GM19035 (cell line): ENCODE results near the gene GP1BB.

ENCODE experiments used
- ATAC-seq: cut with Tn5 transposase; IDR thresholded peaks from one replicate; pipeline ENCODE4 v1.9.1; 2021; ENCODE audit not compliant: unreplicated experiment

Gene GP1BB

DNA sequence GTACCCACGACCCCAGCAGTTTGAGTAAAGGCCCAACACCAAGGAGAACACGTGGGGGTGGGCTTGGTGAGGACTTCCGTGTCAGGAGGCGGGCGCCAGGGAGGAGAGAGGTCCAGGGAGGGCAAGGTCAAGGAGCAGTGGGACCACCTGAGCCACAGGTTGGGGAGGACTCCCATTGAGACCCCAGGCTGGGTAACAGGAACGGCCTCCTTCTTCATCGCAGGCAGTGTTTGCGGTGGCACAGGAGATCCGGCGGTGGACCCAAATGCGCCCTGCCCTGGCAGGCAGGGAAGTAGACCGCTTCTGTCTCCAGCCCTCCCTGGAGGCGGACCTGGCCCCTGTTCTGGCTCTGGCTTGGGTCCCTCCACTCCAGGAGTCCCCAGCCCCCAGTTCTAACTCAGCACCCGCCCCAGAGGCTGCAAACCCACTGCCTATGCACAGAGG is 31.4 kb downstream of the GP1BB start:
- ATAC-seq: no peak

DNA sequence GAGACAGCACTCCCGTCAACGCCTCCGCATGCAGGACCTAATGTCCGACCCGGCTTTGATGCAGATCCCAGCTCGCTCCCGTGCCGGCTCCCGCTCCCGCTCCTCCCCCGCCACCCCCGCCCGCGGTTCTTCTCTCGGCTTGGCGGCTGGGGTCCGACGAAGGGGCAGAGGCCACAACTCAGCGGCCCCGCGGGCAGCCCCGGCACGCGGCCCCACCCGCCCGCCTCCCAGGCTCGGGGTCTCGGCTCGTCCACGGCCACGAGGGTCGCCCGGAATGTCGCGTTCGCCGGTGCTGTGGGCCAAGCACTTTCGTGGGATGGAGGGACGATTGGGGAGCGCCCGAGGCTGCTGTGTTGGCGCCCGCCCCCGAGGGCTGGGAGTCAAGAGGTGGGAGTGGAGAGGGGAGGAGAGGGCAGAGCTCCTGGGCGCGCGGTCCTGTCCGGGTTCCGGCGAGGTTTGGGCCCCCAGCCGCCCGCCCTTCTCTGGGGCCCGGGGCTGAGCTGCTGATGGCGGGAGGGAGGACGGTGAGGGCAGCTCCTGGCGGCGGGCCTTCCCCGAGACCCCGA is 31.9 kb downstream of the GP1BB start:
- no peak for ATAC-seq

DNA sequence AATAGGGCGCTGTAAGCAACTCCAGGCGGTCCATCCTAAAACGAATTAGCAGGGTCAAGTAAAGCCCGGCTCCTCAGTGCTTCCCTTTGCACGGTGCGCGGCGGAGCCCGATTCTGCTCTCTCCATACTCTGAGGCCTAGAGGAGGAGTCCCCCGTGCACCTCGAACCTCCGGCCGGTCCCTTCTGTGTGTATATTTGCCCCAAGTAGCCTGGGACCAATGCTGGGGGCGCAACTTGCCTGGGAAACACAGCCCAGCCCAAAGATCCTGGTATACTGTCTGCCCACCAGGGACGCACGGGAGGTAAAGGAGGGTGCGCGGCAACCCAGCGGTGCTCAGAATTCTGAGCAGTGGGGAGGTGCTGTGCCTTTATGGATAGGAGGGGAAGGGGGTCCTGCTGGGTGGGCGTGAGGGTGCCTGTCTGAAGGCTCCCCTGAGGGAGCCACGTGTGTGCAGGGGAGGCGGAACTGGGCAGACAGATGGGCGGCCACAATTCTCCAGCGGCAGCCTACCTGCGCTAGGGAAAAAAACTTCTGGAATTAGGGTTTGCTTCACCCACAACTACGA is 32.5 kb downstream of the GP1BB start:
- ATAC-seq: no peak

DNA sequence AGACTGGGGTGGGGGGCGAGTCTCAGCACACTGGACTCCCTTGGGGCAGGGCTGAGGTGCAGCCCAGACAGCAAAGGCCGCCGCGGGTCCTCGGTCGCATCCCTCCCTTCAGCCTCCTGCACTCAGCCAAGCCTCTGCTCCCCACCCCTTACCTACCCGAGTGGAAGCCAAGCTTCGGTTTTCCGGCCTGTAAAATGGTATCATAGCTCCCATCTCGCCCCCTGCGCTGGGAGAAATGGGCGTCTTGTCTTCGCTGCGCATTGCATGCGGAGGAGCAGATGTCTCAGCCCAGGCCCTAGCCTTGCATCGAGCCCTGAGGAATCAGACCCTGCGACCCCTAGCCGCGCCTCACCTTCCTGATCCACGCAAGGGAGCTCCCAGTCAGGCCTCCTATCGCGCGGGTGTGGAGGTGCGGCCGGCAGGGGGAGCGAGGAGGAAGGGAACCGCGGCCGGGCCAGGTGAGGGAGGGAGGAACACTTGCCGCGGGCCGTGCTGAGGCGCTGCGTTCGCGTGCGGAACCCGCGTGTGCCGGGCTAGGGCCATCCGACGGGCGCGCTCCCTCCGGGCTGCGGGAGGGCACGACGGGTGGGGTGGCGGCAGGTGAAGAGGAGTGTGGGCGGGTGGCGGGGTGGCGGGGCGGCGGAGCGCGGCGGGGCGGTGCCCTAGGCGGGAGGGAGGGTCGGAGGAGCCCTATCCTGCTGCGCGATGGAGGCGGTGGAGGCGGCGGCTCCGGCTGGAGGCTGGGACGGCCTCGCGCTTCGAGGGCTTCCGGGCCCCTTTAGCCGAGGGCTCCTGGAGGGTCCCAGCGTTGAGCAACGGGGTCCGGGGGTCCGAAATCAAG is 33.2 kb downstream of the GP1BB start:
- ATAC-seq: no peak

DNA sequence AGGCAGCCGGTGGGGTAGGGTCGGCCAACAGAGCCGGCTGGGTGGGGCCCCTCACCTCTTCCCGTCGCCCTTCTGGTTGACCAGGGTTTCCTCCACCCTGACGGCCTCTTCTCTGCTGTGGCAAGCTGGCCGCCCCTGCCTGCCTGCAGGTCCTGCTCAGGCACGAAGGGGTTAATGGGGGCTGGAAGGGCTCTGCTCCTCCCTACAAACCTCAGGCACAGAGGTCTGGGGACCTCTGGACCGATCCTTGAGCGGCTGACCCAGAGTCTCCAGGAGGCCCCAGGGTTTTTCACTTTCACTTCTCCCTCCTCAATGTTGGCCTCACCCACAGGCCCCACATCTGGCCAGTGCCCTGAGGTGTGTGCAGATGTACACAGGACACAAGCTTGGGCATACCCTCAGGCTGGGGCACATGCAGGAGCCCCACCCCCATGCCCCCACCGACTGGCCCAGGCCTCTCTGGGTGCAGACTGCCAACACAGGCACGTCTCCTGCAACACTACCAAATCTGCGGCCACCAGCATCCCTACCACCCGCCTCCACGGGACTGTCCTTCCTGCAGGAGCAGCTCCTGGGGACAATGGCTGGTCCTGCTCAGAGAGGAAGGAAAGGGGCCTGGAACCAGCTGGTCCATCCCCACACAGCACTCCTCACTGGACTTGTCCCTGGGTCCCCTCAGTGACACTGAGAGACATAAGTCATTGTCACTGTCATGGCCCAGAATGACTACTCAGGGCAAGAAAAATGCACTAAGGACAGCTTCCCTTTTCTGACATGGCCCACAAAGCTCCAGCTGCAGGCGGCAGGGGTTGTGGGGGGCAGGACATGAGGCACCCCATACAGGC is 34.0 kb downstream of the GP1BB start:
- ATAC-seq: no peak

DNA sequence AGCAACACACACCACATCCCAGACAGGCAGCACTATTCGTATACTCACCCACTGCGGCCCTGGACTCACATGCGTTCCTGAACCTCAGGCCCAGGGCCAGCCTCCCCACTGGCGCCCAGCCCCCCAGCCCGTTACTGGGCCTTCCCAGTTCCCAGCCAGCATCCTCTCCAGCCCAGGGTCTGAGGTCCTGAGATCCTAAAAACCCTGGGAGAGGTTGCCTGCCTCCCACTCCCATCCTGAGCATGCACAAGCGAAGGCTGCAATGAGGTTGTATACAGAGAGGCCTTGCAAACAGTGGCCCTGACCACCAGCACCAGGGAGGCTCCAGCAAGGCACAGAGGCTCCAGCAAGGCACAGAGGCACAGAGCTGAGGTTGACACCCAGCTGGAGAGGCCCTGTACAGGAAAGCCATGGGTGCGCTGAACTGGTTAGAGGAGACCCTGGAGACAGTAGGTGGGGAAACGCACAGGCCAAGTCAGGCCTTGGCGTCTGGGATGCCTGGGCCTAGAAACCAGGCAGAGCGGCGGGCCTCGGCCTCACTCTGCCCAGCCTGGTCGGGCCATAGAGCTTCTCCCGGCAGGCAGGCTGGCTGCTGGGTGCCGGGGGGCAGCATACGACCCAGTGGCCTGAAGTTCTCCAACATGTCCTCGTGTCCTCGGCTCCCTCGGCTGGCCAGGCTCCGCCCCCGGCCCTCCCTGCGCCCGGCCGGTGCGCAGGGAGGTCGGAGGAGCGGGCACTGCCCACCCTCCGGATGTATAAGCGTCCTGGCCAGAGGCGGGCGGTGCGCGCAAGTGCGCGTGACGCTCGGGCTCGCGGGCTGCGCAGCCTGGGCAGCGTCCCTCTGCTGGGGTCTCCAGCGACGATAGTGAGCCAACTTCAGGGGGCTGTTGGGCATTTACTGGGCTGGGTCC is 34.9 kb downstream of the GP1BB start:
- no peak for ATAC-seq

DNA sequence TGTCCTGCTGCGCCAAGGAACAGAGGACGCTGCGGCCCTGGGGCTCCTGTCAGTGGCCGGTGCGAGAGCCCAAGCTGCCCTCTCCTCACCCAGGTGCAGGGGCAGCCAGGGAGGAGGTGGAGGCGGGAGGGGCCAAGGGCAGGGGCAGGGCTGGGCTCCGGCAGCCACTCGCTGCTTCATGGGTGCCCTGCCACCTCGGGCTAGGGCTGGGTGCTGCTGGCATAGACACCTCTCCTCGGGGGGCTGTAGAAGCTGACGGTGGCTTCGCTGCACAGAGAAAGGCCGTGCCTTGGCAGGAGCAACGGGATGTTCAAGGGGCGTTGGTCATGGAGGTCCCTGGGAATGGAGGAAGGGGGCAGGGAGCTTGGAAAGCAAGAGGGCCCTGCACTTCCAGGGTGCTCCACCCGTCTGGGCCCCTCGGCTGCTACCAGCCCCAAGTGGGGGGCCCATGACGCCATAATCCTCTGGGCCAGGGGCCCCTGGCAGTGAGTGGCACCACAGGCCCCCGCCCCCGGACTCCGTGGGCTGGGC is 35.6 kb downstream of the GP1BB start:
- ATAC-seq: no peak

DNA sequence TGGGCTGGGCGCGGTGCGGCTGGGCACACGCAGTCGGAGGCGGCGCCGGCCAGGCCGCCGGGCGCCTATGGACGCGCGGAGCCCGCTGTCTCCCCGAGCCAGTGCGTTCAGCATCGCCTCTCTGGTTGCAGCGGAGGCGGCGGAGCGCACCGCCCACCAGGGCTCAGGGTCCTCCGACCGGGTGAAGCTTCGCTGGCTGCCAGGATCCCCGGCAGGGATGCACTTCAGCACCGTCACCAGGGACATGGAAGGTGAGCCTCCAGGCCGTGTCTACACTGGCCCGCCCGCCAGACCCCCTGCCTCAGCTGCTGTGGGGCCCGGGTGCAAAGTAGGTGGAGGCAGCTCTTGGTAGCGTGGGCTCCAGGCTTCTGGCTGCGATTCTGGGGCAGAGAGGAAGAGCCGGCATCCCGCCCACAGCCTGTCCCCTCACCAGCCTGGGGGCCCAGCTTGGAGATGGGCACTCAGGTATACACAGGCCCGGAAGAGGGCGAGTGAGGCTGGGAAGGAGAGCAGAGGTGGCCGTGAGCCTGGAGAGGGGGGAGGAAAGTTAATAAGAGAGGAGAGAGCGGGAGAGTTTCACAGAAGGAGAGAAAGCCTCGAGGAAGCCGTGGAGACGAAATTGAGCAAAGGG is 36.2 kb downstream of the GP1BB start:
- no peak for ATAC-seq

DNA sequence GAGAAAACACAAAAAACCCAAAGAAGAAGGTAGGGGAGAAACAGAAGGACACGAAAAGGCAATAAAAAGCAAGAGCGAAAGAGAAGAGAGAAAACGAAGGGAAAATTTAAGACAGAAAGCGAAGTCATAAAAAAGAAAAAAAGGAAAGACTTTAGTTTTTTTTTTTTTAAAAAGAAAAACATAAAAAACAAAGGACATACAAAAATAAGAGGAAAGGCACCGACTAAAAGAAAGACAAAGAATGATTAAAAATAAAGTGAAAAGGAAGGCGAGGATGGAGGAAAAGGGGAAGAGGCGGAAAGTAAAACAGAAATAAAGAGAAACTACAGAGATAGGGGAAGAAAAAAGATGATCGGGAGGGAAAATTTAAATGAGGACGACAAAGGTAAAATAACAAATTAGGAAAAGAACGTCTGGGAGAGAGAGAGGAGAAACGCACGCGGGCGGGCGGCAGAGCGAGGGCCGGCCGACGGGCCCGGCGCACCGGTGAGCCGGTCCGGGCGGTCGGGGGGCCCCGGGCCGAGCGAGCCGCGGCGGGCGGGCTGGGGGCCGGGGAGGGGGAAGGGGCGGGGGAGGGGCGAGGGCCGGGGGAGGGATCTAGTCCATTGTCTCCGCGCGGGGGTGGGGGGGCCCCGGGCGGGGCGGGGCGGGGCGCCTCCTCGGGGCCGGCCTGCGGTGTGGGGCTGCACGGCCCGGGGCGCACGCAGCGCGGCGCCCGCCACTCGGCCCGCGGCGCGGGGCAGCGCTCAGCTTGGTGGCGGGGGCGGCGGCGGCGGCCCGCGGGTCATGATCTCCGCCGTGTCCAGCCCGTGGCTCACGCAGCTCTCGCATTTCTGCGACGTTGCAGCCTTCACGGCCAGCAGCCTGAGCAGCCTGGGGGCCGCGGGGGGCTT is 37.0 kb downstream of the GP1BB start, which contains the start of gene TBX1:
TSS of gene TBX1 (plus strand) at position 721 of the 893 bp plus-strand sequence. CDS start at position 787, 66 bp downstream.
- ATAC-seq: no peak

DNA sequence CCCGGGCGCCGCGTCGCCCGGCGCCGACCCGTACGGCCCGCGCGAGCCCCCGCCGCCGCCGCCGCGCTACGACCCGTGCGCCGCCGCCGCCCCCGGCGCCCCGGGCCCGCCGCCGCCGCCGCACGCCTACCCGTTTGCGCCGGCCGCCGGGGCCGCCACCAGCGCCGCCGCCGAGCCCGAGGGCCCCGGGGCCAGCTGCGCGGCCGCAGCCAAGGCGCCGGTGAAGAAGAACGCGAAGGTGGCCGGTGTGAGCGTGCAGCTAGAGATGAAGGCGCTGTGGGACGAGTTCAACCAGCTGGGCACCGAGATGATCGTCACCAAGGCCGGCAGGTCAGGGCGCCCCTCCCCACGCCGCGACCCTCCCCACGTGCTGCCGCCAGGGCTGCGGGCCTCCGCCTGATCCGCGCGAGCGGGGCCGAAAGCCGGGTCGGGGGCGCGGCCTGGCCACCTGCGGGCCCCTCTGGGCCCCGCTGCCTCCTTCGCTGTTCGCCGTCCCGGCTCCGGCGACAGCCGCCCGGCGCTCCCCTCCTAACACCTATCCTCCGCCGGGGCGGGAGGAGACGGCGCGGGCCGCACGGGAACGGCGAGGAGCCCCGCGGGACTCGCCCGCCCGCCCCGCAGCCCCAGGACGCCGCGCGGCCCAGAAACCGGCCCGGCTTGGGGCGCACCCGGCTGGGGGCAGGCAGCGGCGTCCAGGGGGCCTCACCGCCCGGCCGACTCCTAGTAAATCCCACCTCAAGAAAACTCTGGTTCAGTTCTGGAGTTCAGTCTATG is 37.8 kb downstream of the GP1BB start:
- no peak for ATAC-seq

DNA sequence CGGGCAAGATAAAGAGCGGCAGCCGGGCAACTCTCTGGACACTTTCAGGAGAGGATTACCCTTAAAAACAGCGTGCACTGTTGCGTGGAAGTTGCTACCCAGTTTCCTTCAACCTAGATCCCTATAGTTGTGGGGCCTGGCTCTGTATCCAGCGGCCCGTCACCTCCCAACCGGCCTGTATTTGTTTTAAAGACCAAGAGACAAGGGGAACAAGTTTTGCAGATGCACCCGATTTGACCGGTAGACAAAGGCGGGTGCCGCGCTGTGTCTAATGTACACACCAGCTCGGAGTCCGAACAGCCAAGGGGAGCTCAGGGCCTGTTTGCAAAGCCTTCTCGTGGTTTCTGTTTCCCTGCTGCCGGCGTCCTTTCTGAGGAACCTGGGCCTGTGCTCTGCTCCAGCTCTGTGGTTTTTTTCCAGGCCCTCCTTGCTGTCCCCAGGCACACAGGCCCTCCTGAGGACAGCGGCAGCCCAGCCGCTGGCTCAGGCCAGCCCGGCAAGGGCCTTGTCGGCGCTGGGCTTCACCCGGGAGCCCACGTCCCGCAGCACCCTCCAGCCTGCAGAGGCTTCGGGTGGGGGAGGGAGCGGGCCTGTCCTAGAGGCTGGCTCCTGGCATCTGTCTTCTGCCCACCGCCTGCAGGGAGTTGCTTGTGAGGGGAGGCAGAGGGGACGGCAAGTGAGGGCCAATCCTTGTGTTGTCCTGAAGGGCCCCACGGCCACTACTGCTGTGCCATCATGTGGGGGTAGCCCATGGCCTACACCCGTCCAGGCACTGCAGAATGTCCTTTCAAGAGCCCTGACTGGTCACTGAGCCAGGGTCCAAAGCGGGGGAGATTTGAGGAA is 38.6 kb downstream of the GP1BB start:
- ATAC-seq: no peak

DNA sequence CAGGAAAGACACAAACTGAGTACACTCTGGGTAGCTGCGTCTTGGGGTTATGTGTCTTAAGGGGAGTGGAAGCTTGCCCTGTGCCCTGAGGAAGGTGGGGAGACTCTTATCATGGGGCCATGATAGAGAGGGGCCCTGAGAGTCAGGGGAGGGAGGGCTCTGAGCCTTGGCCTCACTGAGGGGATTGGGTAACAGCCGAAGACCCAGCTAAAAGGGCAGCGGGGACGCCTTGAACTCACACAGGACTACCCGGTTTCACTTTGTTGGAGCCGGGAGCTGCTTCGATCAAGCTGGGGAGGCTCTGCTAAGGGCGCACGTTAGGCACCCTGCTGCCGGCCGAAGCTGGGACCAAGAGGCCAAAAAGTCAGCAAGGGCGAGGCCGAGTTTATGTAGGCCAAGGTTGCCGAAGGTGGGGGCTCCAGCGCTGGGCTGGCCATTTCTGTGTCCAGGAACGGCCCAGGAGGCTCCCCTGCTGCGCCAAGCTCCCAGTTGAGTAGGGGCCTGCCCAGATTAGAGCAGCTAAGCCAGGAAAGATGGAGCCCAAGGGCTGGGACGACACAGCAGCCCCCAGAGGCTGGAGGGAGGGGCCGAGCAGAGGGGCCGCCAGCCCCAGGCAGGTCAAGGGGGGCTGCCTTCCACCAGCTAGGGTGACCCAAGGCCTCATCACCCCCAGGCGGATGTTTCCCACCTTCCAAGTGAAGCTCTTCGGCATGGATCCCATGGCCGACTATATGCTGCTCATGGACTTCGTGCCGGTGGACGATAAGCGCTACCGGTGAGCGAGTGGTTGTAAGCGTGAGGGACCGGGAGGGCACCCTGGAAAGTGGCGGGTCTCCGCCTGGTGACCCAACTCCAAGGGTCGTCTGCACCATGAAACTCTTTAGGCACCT is 39.5 kb downstream of the GP1BB start:
- ATAC-seq: no peak

DNA sequence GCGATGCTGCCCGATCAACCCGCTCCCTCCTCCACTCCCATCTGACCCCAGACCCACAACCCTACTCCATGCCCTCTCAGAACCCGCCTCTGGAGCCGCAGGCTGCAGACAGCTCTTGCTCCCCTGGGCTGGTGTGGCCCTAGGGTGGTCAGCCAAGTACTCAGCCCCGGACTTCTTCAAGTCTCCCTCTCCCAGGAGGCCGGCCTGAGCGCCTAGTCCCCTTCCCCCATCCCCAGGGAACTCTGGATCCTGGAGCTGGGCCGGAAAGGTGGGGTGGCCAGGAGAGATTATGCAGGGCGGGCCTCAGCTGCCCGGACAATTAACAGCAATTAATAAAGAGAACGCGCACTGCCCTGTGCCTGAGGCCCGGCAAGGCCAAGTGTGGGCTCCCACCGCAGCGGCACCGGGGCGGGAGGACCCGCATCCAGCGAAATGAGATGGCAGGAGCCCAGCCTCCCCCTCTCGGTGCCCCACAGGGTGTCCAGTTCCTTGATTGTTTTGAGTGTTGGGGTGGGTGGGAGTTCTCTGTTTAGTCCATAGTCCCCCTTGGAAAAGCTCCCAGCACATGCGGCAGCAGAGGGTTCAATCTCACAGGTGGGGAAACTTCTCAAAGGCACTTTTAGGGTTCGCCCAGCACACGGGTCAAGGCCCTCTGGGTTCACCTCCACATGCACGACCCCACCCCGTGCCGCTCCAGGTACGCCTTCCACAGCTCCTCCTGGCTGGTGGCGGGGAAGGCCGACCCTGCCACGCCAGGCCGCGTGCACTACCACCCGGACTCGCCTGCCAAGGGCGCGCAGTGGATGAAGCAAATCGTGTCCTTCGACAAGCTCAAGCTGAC is 40.3 kb downstream of the GP1BB start:
- ATAC-seq: no peak

DNA sequence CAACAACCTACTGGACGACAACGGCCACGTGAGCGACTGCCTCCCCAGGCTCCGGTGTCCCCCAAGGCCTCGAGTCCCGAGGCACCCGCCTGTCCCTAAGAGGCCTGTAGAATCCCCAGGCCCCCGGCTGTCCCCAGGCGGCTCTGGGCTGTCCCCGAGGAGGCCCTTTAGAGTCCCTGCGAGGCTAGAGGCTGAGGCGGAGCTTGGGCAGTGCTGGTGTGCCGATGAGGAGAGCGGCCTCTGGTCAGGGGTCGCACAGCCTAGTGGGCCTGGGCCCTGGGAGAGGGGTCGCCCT is 40.9 kb downstream of the GP1BB start:
- no peak for ATAC-seq
